Neural cell (in vitro differentiated cells): Measurements from ENCODE around the gene SOHLH1. TPM values are rescaled to one million over a fixed set of nuclear protein-coding genes. Genes with fewer than 3 reads are reported as not detected.
"Not testable (repeated sequence)": the region's sequence is repeated elsewhere in the genome, so short reads cannot be mapped to it uniquely, and the experiment has no call there.

Experiments
- H2AFZ ChIP-seq: fragments of 200-600, 300-800 bp; sonication (generic), shearing (Covaris generic); 2 replicates; pipeline ENCODE4 v1.6.0; 2014; ENCODE audit warnings: low read depth, mild to moderate bottlenecking, antibody characterized with exemption, low read length, moderate library complexity
- H3F3A ChIP-seq: fragments of 200-600 bp; shearing (Covaris generic); 2 replicates; pipeline ENCODE4 v1.6.1; 2016; ENCODE audit warnings: mild to moderate bottlenecking, moderate library complexity, mixed read lengths, antibody characterized with exemption, low read length; ENCODE audit not compliant: insufficient read depth, poor library complexity, severe bottlenecking
- H3K27ac ChIP-seq: fragments of 200-600, 300-800 bp; sonication (generic), shearing (Covaris generic); 2 replicates; pipeline ENCODE4 v1.5.1; 2014; ENCODE audit warnings: mild to moderate bottlenecking, low read length, moderate library complexity
- H3K27me3 ChIP-seq: fragments of 300-800, 200-600 bp; sonication (generic), shearing (Covaris generic); 2 replicates; pipeline ENCODE4 v1.6.0; 2014; ENCODE audit warnings: mild to moderate bottlenecking, low read depth, low read length, moderate library complexity; ENCODE audit not compliant: insufficient read depth
- H3K36me3 ChIP-seq: fragments of 300-800, 200-600 bp; sonication (generic), shearing (Covaris generic); 2 replicates; pipeline ENCODE4 v1.5.1; 2014; ENCODE audit warnings: mild to moderate bottlenecking, antibody characterized with exemption, low read length, moderate library complexity; ENCODE audit not compliant: insufficient read depth
- H3K4me2 ChIP-seq: fragments of 300-800, 200-600 bp; sonication (generic), shearing (Covaris generic); 2 replicates; pipeline ENCODE4 v1.6.0; 2014; ENCODE audit warnings: mild to moderate bottlenecking, low read length
- H3K4me3 ChIP-seq: fragments of 300-800, 200-600 bp; sonication (generic), shearing (Covaris generic); 2 replicates; pipeline ENCODE4 v1.5.1; 2014; ENCODE audit warnings: mild to moderate bottlenecking, low read length, moderate library complexity
- H3K79me2 ChIP-seq: fragments of 200-600 bp; shearing (Covaris generic); replicated peaks from 2 replicates; pipeline ENCODE4 v1.6.0; 2014; ENCODE audit warnings: mild to moderate bottlenecking, low read length, moderate library complexity; ENCODE audit not compliant: insufficient read depth
- H3K9ac ChIP-seq: fragments of 300-800, 200-600 bp; sonication (generic), shearing (Covaris generic); 2 replicates; pipeline ENCODE4 v1.6.1; 2016; ENCODE audit warnings: mild to moderate bottlenecking, low read length, mixed read lengths
- H3K9me2 ChIP-seq: fragments of 200-600 bp; shearing (Covaris generic); 2 replicates; pipeline ENCODE4 v1.6.1; 2016; ENCODE audit warnings: mild to moderate bottlenecking, low read length, mixed read lengths; ENCODE audit not compliant: insufficient read depth
- H3K9me3 ChIP-seq: fragments of 200-600, 300-800 bp; sonication (generic), shearing (Covaris generic); 2 replicates; pipeline ENCODE4 v1.6.1; 2016; ENCODE audit warnings: mild to moderate bottlenecking, mixed run types, low read length, moderate library complexity, mixed read lengths
- H4K20me1 ChIP-seq: fragments of 200-600 bp; shearing (Covaris generic); 2 replicates; pipeline ENCODE4 v1.6.1; 2016; ENCODE audit warnings: mild to moderate bottlenecking, mixed run types; ENCODE audit not compliant: insufficient read depth
- CTCF ChIP-seq: fragments of 450-650 bp; IDR thresholded peaks from 2 replicates; pipeline ENCODE4 v1.5.1; 2014; ENCODE audit warnings: antibody characterized with exemption, mild to moderate bottlenecking, moderate library complexity; ENCODE audit not compliant: poor library complexity, severe bottlenecking
- EP300 ChIP-seq: fragments of 450-650 bp; conservative IDR thresholded peaks from 2 replicates; pipeline ENCODE4 v1.6.1; 2014; ENCODE audit warnings: antibody characterized with exemption, mild to moderate bottlenecking, moderate library complexity; ENCODE audit not compliant: poor library complexity, severe bottlenecking
- EZH2 ChIP-seq: fragments of 200-600, 300-800 bp; shearing (Covaris generic), sonication (generic); IDR thresholded peaks from 2 replicates; pipeline ENCODE4 v1.6.1; 2014; ENCODE audit warnings: antibody characterized with exemption, low read length, borderline replicate concordance, mild to moderate bottlenecking; ENCODE audit not compliant: insufficient read depth, poor library complexity, severe bottlenecking
- MXI1 ChIP-seq: fragments of 450-650 bp; conservative IDR thresholded peaks from 2 replicates; pipeline ENCODE4 v1.6.1; 2014; ENCODE audit warnings: antibody characterized with exemption, mild to moderate bottlenecking; ENCODE audit not compliant: poor library complexity, severe bottlenecking
- POLR2AphosphoS5 ChIP-seq: IDR thresholded peaks from 2 replicates; pipeline ENCODE4 v1.6.1; 2012
- RAD21 ChIP-seq: fragments of 450-650 bp; conservative IDR thresholded peaks from 2 replicates; pipeline ENCODE4 v1.6.1; 2014; ENCODE audit warnings: antibody characterized with exemption, mild to moderate bottlenecking, moderate library complexity
- SMC3 ChIP-seq: fragments of 450-650 bp; conservative IDR thresholded peaks from 2 replicates; pipeline ENCODE4 v1.6.1; 2014; ENCODE audit warnings: antibody characterized with exemption, mild to moderate bottlenecking, moderate library complexity; ENCODE audit not compliant: poor library complexity
- TAF1 ChIP-seq: IDR thresholded peaks from 2 replicates; pipeline ENCODE4 v1.6.1; 2012; ENCODE audit warnings: low read depth
- polyA plus RNA-seq: library from polyadenylated mRNA; depleted of rRNA; stranded (reverse); fragments of >200 nt; gene quantifications from 2 replicates; pipeline ENCODE4 v1.2.3, GENCODE V29; 2014
- TF ChIP-seq, protein P1 (sequence below): IDR thresholded peaks from 2 replicates; pipeline ENCODE4 v1.6.1; 2012; ENCODE audit warnings: borderline replicate concordance

Gene SOHLH1
- polyA plus RNA-seq, 1 donor from 2014 or later, result not detected

DNA sequence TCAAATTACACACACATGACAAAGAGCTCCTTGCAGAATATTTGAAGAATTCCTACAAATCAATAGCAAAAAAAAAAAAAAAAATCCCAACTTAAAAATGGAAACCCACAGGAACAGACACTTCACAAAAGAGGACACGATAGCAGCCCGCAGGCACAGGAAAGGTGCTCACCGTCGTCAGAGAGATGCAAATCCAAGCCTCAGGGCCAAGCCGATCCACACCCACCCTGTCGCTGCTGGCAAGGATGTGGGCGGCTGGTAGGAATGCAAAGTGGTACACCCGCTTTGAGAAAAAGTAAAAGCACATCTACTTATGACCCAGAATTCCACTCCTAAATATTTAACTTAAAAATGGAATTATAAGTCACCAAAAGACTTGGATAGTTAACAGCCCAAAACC lies 25.3 kb downstream of the SOHLH1 start:
- no peaks in the 10 kb centered on the region for H3K9me2 ChIP-seq
- TF ChIP-seq EP300 (no peak), EZH2 (no peak), TAF1 (no peak), POLR2AphosphoS5 (no peak), MXI1 (no peak), RAD21 (no peak), SMC3 (no peak), CTCF (no peak)
- TF ChIP-seq, protein P1, sequence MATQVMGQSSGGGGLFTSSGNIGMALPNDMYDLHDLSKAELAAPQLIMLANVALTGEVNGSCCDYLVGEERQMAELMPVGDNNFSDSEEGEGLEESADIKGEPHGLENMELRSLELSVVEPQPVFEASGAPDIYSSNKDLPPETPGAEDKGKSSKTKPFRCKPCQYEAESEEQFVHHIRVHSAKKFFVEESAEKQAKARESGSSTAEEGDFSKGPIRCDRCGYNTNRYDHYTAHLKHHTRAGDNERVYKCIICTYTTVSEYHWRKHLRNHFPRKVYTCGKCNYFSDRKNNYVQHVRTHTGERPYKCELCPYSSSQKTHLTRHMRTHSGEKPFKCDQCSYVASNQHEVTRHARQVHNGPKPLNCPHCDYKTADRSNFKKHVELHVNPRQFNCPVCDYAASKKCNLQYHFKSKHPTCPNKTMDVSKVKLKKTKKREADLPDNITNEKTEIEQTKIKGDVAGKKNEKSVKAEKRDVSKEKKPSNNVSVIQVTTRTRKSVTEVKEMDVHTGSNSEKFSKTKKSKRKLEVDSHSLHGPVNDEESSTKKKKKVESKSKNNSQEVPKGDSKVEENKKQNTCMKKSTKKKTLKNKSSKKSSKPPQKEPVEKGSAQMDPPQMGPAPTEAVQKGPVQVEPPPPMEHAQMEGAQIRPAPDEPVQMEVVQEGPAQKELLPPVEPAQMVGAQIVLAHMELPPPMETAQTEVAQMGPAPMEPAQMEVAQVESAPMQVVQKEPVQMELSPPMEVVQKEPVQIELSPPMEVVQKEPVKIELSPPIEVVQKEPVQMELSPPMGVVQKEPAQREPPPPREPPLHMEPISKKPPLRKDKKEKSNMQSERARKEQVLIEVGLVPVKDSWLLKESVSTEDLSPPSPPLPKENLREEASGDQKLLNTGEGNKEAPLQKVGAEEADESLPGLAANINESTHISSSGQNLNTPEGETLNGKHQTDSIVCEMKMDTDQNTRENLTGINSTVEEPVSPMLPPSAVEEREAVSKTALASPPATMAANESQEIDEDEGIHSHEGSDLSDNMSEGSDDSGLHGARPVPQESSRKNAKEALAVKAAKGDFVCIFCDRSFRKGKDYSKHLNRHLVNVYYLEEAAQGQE, result no peak
- no peaks in the 10 kb centered on the region for H3K36me3 ChIP-seq
- H3F3A ChIP-seq, result no peaks in the 10 kb centered on the region
- no peaks in the 10 kb centered on the region for H3K79me2 ChIP-seq
- H3K4me2 ChIP-seq, result no peak overlapping the region
- H2AFZ ChIP-seq, result no peak overlapping the region
- H3K27ac ChIP-seq, result no peak overlapping the region
- no peak overlapping the region for H3K9ac ChIP-seq
- H3K9me3 ChIP-seq, result no peaks in the 10 kb centered on the region
- no peaks in the 10 kb centered on the region for H4K20me1 ChIP-seq
- H3K27me3 ChIP-seq, result no peaks in the 10 kb centered on the region
- H3K4me3 ChIP-seq, result no peak overlapping the region

DNA sequence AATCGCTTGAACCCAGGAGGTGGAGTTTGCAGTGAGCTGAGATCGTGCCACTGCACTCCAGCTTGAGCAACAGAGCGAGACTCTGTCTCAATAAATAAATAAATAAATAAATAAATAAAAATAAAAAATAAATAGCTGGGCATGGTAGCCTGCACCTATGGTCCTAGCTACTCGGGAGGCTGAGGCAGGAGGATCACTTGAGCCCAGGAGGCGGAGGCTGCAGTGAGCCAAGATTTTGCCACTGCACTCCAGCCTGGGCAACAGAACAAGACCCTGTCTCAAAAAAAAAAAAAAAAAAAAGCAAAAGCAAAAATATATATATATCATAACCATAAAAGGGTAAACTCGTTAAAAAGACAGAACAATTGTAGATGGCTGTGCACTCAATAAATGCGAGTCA lies 26.5 kb downstream of the SOHLH1 start:
- not testable (repeated sequence) for H4K20me1 ChIP-seq, H3K9ac ChIP-seq, H3K4me3 ChIP-seq, H3K27ac ChIP-seq, H3K9me3 ChIP-seq, H3K36me3 ChIP-seq, H3F3A ChIP-seq, H3K9me2 ChIP-seq, H3K79me2 ChIP-seq, H2AFZ ChIP-seq, H3K27me3 ChIP-seq, H3K4me2 ChIP-seq

- TF ChIP-seq EP300 (no peak), EZH2 (no peak)
- TF ChIP-seq, protein P1, result no peak
These were observed 27.7 kb downstream of the SOHLH1 start for GRCh38 chr9:135671591-135672041.

More at GRCh38 chr9:135671591-135672041, 27.7 kb downstream of the SOHLH1 start:
- no peaks in the 10 kb centered on the region for H3K9me3 ChIP-seq
- H4K20me1 ChIP-seq, result no peaks in the 10 kb centered on the region
- H3K9me2 ChIP-seq, result no peaks in the 10 kb centered on the region
- H3K27me3 ChIP-seq, result no peaks in the 10 kb centered on the region
- no peaks in the 10 kb centered on the region for H3K79me2 ChIP-seq
- no peaks in the 10 kb centered on the region for H3K36me3 ChIP-seq
- H3K27ac ChIP-seq, result no peak overlapping the region
- no peak overlapping the region for H3K4me3 ChIP-seq
- H3K9ac ChIP-seq, result no peak overlapping the region
- H3F3A ChIP-seq, result no peaks in the 10 kb centered on the region
- no peak overlapping the region for H2AFZ ChIP-seq
- no peak overlapping the region for H3K4me2 ChIP-seq
